ENCODE measurements around the gene WDR54.

WDR54 gene

DNA sequence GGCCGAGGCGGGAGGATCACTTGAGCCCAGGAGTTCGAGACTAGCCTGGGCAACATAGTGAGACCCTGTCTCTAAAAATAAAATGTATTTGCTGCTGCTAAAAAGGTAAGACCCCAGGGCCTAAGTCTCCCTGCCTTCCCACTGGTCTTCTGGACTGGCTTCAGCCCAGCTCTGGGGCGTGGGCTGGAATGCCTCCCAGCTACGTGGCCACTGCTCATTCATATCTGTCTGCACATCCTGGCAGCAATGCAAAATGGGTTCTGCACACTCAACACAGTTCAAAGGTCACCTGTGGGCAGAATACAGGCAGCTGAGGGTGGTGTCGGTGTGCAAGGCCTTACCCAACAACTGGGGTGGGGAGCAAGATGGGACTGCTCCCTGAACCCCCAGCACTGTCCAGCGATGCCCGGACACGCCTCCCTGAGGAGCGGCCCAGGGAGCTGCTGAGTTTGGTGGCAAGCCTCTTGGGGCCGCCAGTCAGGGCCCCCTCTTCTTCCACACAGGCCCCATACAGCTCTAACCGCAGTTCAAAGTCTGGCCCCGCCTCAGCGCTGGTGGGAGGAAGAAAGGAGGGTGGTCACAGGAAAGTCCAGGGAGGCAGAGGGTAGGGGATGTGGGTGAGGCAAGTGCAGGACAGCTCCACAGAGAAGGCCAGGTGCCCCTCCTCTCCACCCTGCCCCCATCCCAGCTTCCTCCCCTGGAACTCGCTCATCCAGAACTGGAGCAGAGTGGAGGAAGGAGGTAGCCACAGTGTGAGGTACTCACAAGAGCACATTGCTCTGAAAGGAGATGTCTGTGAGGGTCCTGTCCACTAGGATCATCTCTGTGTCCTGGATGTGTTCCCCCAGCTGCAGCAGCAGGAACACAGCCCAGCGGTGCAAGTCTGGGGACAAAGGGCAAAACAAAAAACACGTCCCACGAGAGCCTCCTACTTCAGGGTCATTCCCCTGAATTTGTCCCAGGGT is 8.2 kb downstream of the WDR54 start:
- peaks cover 27 to 45% of the 10 kb centered on the region in 2 donors for H3K36me3 ChIP-seq (ENCODE audit: control insufficient read depth in 2 of 2, insufficient read depth in 2 of 2, low read length in 2 of 2)
- H3K9me3 ChIP-seq (ENCODE audit: control insufficient read depth in 2 of 2, low read length in 2 of 2), result no peaks in the 10 kb centered on the region
- H3K4me3 ChIP-seq (ENCODE audit: low read length in 2 of 2), result no peak overlapping the region
- H3K4me1 ChIP-seq (ENCODE audit: control insufficient read depth, insufficient read depth, low read length), result no peaks in the 10 kb centered on the region
- H3K27me3 ChIP-seq (ENCODE audit: control insufficient read depth in 1 of 2, insufficient read depth in 2 of 2, low read length in 2 of 2), result no peaks in the 10 kb centered on the region
- H3K9ac ChIP-seq (ENCODE audit: low read length in 2 of 2), result no peak overlapping the region
- no peak overlapping the region for H3K27ac ChIP-seq (ENCODE audit: low read length)

DNA sequence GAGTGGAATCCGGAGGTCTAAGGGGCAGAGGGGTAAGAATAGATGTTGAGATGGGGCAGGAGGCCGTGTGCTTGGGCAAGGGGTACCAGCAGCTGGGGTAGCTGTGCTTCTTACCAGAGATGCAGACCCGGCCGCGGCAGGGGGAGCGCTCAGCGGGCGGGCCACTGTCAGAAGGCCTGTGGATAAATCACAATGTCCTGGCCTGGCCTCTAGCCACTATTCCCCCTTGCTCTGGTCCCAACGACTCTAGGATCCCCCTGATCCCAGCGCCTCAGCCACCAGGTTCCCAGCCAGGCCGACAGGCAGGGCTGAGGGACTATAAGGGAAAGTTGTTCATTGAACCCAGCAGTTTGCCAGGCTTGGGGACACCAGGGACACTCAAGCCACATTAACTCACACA is 9.0 kb downstream of the WDR54 start:
- Histone ChIP-seq H3K27me3 (ENCODE audit: control insufficient read depth in 1 of 2, insufficient read depth in 2 of 2, low read length in 2 of 2) (no peaks in the 10 kb centered on the region), H3K36me3 (ENCODE audit: control insufficient read depth in 2 of 2, insufficient read depth in 2 of 2, low read length in 2 of 2) (peaks cover 27 to 42% of the 10 kb centered on the region in 2 donors), H3K9me3 (ENCODE audit: control insufficient read depth in 2 of 2, low read length in 2 of 2) (no peaks in the 10 kb centered on the region), H3K9ac (ENCODE audit: low read length in 2 of 2) (no peak overlapping the region), H3K4me1 (ENCODE audit: control insufficient read depth, insufficient read depth, low read length) (no peaks in the 10 kb centered on the region), H3K4me3 (ENCODE audit: low read length in 2 of 2) (no peak overlapping the region), H3K27ac (ENCODE audit: low read length) (no peak overlapping the region)

DNA sequence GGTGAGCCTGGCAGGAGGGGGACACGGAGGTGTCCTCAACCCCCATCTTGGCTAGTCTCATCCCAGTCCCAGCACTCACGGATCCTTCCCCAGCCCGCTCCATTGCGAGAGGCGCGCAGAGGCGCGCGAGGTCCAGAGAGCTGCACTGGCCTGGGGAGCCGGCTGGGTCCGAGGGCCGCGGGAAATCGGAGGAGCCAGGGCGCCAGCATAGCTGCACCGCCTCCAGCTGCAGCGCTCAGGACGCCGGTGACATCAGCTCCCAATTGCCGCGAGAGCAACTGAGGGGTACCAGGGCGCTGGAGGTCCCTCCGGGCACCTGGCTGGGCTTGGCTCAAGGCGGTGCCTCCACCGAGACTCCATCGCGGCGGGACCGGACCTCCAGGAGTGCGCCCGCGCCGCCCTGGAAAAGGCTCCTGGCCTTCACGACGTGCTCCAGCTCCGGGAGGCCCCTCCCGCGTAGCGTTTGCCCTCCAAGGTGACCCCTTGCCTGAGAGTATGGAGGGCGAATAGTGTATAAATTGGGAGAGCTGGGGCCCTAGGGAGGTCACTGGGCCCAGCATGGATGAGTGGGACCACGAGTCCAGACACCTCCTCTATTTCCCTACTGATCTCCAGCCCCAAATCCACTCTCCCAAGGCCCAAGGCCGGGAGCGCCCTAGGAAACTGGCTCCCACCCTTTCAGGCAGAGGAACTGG is 14.7 kb downstream of the WDR54 start:
- Histone ChIP-seq H3K36me3 (ENCODE audit: control insufficient read depth in 2 of 2, insufficient read depth in 2 of 2, low read length in 2 of 2) (peaks cover 0 to 9% of the 10 kb centered on the region in 2 donors), H3K27me3 (ENCODE audit: control insufficient read depth in 1 of 2, insufficient read depth in 2 of 2, low read length in 2 of 2) (peaks cover 1 to 5% of the 10 kb centered on the region in 2 donors), H3K9ac (ENCODE audit: low read length in 2 of 2) (peak overlapping the region in 1 of 2 donors; percentile 13), H3K4me3 (ENCODE audit: low read length in 2 of 2) (peak overlapping the region in 1 of 2 donors; percentile 40), H3K4me1 (ENCODE audit: control insufficient read depth, insufficient read depth, low read length) (peaks cover 33% of the 10 kb centered on the region), H3K27ac (ENCODE audit: low read length) (no peak overlapping the region), H3K9me3 (ENCODE audit: control insufficient read depth in 2 of 2, low read length in 2 of 2) (no peaks in the 10 kb centered on the region)

DNA sequence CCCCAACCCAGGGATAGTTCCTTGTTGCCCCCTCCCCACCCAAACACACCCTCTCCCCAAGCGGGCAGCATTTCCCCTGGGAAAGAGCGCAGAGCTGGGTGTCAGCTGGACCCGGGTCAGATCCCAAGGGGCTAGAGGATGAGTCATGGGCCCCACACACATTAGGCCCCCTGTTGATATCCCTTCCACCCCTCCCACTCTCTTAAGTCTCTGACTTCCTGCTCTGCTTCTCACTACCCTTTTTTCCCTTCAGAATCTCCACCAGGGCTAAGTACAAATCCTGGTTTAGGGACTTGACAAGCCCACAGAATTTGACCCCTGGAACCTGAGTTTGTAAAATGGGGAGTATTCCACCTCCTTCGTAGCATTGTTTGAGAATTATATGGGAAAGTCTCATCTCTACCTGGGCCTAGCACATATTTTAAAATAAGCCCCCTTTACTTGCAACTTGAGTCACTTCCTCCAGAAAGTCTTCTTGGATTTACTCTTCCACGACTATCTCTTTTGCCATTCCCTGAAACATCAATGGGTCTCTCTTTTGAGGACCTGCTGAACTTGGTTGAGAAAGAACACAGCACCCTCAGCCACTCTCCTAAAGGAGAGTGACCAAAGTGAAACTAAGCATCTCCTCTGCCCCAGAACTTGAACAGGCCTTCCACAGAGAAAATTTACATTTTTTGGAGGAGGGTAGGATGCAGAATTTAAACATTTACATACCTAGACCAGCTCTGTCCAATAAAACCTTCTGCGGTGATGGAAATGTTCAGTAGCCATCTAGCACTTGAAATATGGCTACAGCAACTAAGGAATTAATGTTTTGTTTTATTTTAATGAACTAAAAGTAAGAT is 15.5 kb downstream of the WDR54 start:
- peaks cover 2 to 13% of the 10 kb centered on the region in 2 donors for H3K27me3 ChIP-seq (ENCODE audit: control insufficient read depth in 1 of 2, insufficient read depth in 2 of 2, low read length in 2 of 2)
- peaks cover 0 to 4% of the 10 kb centered on the region in 2 donors for H3K36me3 ChIP-seq (ENCODE audit: control insufficient read depth in 2 of 2, insufficient read depth in 2 of 2, low read length in 2 of 2)
- H3K4me1 ChIP-seq (ENCODE audit: control insufficient read depth, insufficient read depth, low read length), result peaks cover 41% of the 10 kb centered on the region
- H3K9me3 ChIP-seq (ENCODE audit: control insufficient read depth in 2 of 2, low read length in 2 of 2), result no peaks in the 10 kb centered on the region
- peak overlapping the region in 1 of 2 donors; percentile 13 for H3K9ac ChIP-seq (ENCODE audit: low read length in 2 of 2)
- no peak overlapping the region for H3K27ac ChIP-seq (ENCODE audit: low read length)
- peak overlapping the region in 1 of 2 donors; percentile 40 for H3K4me3 ChIP-seq (ENCODE audit: low read length in 2 of 2)

DNA sequence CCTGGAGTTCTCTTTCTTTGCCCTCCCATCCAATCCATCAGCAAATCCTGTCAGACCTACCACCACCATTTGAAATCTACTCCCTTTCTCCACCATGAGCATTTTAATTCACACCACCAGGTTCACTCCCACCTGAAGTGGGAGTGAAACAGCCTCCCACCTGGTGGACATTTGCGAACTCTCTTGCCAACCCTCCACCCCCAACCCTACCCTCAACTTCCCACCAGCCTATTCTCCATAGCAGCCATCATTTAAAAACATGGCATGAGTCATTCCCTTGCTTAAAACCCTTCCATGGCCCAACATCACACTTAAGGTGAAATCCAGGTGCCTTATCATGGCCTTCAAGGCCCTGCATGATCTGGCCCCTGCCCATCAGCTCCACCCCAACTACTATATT is 16.7 kb downstream of the WDR54 start:
- Histone ChIP-seq H3K9me3 (ENCODE audit: control insufficient read depth in 2 of 2, low read length in 2 of 2) (no peaks in the 10 kb centered on the region), H3K27me3 (ENCODE audit: control insufficient read depth in 1 of 2, insufficient read depth in 2 of 2, low read length in 2 of 2) (peaks cover 5 to 22% of the 10 kb centered on the region in 2 donors), H3K4me3 (ENCODE audit: low read length in 2 of 2) (no peak overlapping the region), H3K36me3 (ENCODE audit: control insufficient read depth in 2 of 2, insufficient read depth in 2 of 2, low read length in 2 of 2) (no peaks in the 10 kb centered on the region), H3K9ac (ENCODE audit: low read length in 2 of 2) (no peak overlapping the region), H3K27ac (ENCODE audit: low read length) (no peak overlapping the region), H3K4me1 (ENCODE audit: control insufficient read depth, insufficient read depth, low read length) (peaks cover 41% of the 10 kb centered on the region)

DNA sequence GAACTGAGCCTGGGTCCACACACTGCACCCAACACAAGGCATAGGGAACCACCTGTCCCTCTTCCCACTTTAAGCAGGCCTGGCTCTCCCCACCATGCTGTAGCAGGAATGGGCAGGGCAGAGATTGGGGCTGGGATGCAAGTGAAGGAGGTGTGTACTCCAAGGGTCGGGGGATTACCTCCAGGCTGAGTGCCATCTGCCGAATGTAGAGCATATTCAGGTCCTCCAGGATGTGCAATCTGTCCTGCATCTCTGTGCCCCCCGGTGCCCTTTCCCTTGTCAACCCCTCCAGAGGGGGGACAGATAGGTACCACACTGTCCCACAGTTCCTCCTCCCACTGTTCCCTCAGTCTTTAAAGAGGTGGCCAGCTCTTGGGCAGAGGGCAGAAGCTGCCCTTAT is 17.8 kb downstream of the WDR54 start:
- peak overlapping the region; percentile 41 for H3K27ac ChIP-seq (ENCODE audit: low read length)
- H3K4me3 ChIP-seq (ENCODE audit: low read length in 2 of 2), result peak overlapping the region; percentile 79 to 81
- no peaks in the 10 kb centered on the region for H3K36me3 ChIP-seq (ENCODE audit: control insufficient read depth in 2 of 2, insufficient read depth in 2 of 2, low read length in 2 of 2)
- no peaks in the 10 kb centered on the region for H3K9me3 ChIP-seq (ENCODE audit: control insufficient read depth in 2 of 2, low read length in 2 of 2)
- H3K27me3 ChIP-seq (ENCODE audit: control insufficient read depth in 1 of 2, insufficient read depth in 2 of 2, low read length in 2 of 2), result peaks cover 5 to 22% of the 10 kb centered on the region in 2 donors
- H3K9ac ChIP-seq (ENCODE audit: low read length in 2 of 2), result peak overlapping the region; percentile 65 to 76
- H3K4me1 ChIP-seq (ENCODE audit: control insufficient read depth, insufficient read depth, low read length), result peaks cover 41% of the 10 kb centered on the region

DNA sequence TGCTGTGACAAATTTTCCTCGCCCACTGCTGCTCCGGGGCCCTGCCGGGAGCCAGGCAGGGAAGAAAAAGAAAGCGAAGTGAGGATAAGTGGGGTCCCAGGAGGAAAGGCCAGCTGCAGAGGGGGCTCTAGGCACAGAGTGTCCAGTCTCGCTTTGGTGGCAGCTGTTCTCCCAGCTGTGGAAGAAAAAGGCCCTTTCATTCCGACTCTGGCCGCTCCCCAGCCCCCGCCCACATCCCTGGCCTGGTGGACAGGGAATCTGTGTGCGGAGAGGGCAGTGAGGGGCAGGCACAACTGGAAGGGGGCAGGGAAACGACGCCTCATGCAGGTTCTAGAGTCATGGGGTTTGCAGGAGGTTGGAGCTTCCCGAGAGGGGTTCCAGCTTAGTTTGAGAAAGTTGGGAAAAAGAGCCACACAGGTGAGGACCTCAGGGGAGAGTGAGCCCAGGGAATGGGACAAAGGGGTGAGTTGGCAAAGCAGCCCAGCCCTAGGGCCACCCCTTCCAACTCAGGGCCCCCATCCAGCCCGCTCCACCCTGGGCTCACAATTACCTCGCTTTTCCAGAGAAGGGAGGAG is 18.4 kb downstream of the WDR54 start:
- H3K9ac ChIP-seq (ENCODE audit: low read length in 2 of 2), result peak overlapping the region; percentile 65 to 76
- H3K27ac ChIP-seq (ENCODE audit: low read length), result peak overlapping the region; percentile 41
- peaks cover 41% of the 10 kb centered on the region for H3K4me1 ChIP-seq (ENCODE audit: control insufficient read depth, insufficient read depth, low read length)
- peak overlapping the region; percentile 79 to 81 for H3K4me3 ChIP-seq (ENCODE audit: low read length in 2 of 2)
- no peaks in the 10 kb centered on the region for H3K9me3 ChIP-seq (ENCODE audit: control insufficient read depth in 2 of 2, low read length in 2 of 2)
- no peaks in the 10 kb centered on the region for H3K36me3 ChIP-seq (ENCODE audit: control insufficient read depth in 2 of 2, insufficient read depth in 2 of 2, low read length in 2 of 2)
- peaks cover 5 to 22% of the 10 kb centered on the region in 2 donors for H3K27me3 ChIP-seq (ENCODE audit: control insufficient read depth in 1 of 2, insufficient read depth in 2 of 2, low read length in 2 of 2)

DNA sequence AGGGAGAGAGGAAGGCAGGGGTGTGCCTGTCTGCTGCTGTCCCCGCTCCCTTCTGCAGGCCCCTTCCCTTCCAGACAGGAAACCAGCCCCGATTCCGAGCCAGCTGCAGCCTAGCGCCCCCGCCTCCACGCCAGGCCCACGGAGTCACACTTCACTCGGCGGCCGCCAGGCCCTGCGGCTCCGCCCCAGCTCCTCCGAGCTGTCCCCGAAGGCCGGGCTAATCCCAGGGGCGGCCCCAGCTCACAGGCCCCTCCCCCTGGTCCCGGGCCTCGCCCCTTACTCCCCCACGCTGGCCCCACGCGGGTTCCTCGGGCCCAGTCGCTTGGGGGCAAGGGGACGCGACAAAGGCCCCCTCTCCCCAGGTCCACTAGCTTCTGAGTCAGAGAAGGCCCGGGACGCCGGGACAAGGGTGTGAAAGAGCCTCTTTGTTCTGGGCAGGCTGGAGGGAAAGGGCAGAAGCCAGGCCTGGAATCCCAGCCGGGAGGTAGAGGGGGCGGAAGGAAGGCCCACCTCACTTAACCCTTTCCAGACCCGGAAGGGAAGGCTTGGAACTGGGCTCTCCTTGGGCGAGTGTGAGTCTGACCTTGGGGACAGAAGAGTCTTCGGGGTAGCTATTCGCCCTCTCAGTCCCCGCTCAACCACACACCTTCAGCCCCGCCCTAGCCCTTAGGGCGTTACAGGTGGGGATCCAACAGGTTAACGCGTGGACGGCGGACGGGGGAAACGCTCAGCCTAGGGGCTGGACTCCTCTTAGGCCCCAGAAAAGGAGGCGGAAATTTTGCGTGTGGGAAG is 19.0 kb downstream of the WDR54 start:
- Histone ChIP-seq H3K9ac (ENCODE audit: low read length in 2 of 2) (peak overlapping the region; percentile 65 to 76), H3K36me3 (ENCODE audit: control insufficient read depth in 2 of 2, insufficient read depth in 2 of 2, low read length in 2 of 2) (no peaks in the 10 kb centered on the region), H3K9me3 (ENCODE audit: control insufficient read depth in 2 of 2, low read length in 2 of 2) (no peaks in the 10 kb centered on the region), H3K4me3 (ENCODE audit: low read length in 2 of 2) (peak overlapping the region; percentile 79 to 81), H3K27ac (ENCODE audit: low read length) (peak overlapping the region; percentile 41), H3K27me3 (ENCODE audit: control insufficient read depth in 1 of 2, insufficient read depth in 2 of 2, low read length in 2 of 2) (peaks cover 5 to 22% of the 10 kb centered on the region in 2 donors), H3K4me1 (ENCODE audit: control insufficient read depth, insufficient read depth, low read length) (peaks cover 41% of the 10 kb centered on the region)

DNA sequence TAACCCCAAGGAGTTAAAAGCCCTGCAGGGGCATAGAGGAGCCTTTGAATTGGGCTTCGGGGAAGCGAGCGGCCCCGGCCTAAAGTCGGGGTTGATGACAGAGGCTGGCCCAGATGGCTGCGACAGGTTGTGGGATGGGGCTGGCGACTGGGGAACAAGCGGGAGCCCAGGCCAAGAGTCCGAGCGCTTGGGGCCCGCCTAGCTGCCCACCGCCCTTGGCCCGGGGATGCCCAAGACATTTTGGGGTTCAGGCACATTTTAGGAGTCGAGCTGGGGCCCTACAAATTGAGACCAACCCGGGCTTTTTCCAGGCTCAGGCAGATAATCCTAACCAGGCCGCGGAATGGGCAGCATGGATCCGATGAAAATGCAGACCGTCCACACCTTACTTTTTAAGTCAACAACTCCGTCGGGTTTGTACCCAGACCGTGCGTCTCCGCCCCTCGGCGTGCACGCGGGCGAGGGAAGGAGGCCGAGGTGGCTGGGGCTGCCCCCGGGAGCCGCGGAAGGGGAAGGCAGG is 19.7 kb downstream of the WDR54 start:
- Histone ChIP-seq H3K4me3 (ENCODE audit: low read length in 2 of 2) (peak overlapping the region; percentile 79 to 81), H3K36me3 (ENCODE audit: control insufficient read depth in 2 of 2, insufficient read depth in 2 of 2, low read length in 2 of 2) (no peaks in the 10 kb centered on the region), H3K27me3 (ENCODE audit: control insufficient read depth in 1 of 2, insufficient read depth in 2 of 2, low read length in 2 of 2) (peaks cover 5 to 22% of the 10 kb centered on the region in 2 donors), H3K4me1 (ENCODE audit: control insufficient read depth, insufficient read depth, low read length) (peaks cover 41% of the 10 kb centered on the region), H3K27ac (ENCODE audit: low read length) (no peak overlapping the region), H3K9me3 (ENCODE audit: control insufficient read depth in 2 of 2, low read length in 2 of 2) (no peaks in the 10 kb centered on the region), H3K9ac (ENCODE audit: low read length in 2 of 2) (peak overlapping the region; percentile 13 to 65)

Data from stomach smooth muscle (tissue), 2 donors.